NB4 (cell line): ENCODE results near the gene GPC5.

ENCODE experiments used
- DNase-seq: peaks from one replicate; pipeline ENCODE4 v3.0.0; 2010; ENCODE audit warnings: low read depth
- H3K4me3 ChIP-seq: one replicate; pipeline ENCODE4 v1.5.1; 2011; ENCODE audit warnings: mild to moderate bottlenecking, low read depth, low read length, moderate library complexity
- MYC ChIP-seq: IDR thresholded peaks from 2 replicates; pipeline ENCODE4 v1.6.1; 2011; ENCODE audit warnings: low read depth, low read length
- POLR2A ChIP-seq: IDR thresholded peaks from 2 replicates; pipeline ENCODE4 v1.6.1; 2011; ENCODE audit warnings: mild to moderate bottlenecking; ENCODE audit not compliant: insufficient read length; ENCODE audit errors: extremely low read depth
- TF ChIP-seq, protein P1 (sequence below): IDR thresholded peaks from 2 replicates; pipeline ENCODE4 v1.6.1; 2011; ENCODE audit warnings: low read depth, low read length
- TF ChIP-seq, protein P2 (sequence below): IDR thresholded peaks from one replicate; pipeline ENCODE4 v1.5.1; 2012; ENCODE audit warnings: low read depth, low read length

GPC5 gene

DNA sequence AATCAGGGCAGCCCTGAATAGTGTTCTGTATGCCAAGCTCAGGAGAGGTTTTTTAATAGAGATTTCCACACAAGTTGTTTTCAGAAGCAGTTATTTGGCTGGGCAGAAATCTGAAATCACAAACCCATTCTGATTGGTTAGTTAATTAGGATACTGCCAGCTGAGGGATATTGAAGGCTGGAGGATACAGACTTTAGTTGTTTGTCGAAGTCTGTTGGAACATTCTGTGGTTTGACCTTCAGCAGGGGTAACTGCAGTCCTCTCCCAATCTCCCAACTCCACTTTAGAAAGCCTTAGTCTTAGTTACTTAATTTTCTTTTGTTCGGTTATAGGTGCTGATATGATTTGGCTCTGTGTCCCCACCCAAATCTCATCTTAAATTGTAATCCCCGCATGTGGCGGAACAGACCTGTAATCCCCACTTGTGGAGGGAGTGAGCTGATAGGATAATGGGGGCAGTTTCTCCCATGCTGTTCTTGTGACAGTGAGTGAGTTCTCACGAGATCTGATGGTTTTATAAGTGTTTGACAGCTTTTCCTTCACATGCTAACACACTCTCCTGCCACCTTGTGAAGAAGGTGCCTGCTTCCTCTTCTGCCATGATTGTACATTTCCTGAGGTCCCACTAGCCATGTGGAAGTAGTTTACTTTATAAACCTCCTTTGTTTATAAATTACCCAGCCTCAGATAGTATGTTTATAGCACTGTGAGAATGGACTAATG, 169.2 kb downstream of the GPC5 start:
- DNase-seq, result no peak
- TF ChIP-seq, protein P1, sequence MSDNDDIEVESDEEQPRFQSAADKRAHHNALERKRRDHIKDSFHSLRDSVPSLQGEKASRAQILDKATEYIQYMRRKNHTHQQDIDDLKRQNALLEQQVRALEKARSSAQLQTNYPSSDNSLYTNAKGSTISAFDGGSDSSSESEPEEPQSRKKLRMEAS, result no peak
- TF ChIP-seq POLR2A (no peak), MYC (no peak)
- TF ChIP-seq, protein P2, sequence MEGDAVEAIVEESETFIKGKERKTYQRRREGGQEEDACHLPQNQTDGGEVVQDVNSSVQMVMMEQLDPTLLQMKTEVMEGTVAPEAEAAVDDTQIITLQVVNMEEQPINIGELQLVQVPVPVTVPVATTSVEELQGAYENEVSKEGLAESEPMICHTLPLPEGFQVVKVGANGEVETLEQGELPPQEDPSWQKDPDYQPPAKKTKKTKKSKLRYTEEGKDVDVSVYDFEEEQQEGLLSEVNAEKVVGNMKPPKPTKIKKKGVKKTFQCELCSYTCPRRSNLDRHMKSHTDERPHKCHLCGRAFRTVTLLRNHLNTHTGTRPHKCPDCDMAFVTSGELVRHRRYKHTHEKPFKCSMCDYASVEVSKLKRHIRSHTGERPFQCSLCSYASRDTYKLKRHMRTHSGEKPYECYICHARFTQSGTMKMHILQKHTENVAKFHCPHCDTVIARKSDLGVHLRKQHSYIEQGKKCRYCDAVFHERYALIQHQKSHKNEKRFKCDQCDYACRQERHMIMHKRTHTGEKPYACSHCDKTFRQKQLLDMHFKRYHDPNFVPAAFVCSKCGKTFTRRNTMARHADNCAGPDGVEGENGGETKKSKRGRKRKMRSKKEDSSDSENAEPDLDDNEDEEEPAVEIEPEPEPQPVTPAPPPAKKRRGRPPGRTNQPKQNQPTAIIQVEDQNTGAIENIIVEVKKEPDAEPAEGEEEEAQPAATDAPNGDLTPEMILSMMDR, result no peak
- H3K4me3 ChIP-seq, result no peak overlapping the region

DNA sequence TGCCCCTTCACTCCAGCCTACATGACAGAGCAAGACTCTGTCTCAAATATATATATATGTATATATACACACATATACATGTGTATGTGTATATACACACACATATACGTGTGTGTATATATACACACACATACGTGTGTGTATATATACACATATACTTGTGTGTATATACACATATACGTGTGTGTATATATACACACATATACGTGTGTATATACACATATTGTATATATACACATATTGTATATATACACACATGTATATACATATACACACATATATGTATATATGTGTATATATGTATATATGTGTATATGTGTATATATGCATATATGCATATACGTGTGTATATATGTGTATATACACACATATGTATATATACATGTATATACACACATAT, 173.3 kb downstream of the GPC5 start:
- no peak for TF ChIP-seq POLR2A
- TF ChIP-seq, protein P2, result no peak
- TF ChIP-seq, protein P1, result no peak
- no peak for TF ChIP-seq MYC
- no peak overlapping the region for H3K4me3 ChIP-seq
- DNase-seq, result no peak

DNA sequence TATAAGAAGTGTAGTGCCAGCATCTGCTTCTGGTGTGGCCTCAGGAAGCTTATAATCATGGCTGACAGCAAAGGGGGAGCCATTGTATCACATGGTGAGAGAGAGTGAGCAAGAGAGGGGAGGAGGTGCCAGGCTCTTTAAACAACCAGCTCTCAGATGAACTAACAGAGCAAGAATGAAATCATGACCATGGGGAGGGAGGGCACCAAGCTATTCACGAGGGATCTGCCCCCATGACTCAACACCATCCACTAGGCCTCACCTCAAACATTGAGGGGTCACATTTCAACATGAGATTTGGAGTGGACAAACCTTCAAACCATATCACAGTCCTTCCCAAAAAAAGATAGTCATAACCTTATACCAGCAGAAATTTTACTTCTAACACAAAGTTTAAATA, 174.0 kb downstream of the GPC5 start:
- TF ChIP-seq MYC, result no peak
- TF ChIP-seq, protein P1, result no peak
- TF ChIP-seq POLR2A, result no peak
- TF ChIP-seq, protein P2, result no peak
- no peak overlapping the region for H3K4me3 ChIP-seq
- no peak for DNase-seq

DNA sequence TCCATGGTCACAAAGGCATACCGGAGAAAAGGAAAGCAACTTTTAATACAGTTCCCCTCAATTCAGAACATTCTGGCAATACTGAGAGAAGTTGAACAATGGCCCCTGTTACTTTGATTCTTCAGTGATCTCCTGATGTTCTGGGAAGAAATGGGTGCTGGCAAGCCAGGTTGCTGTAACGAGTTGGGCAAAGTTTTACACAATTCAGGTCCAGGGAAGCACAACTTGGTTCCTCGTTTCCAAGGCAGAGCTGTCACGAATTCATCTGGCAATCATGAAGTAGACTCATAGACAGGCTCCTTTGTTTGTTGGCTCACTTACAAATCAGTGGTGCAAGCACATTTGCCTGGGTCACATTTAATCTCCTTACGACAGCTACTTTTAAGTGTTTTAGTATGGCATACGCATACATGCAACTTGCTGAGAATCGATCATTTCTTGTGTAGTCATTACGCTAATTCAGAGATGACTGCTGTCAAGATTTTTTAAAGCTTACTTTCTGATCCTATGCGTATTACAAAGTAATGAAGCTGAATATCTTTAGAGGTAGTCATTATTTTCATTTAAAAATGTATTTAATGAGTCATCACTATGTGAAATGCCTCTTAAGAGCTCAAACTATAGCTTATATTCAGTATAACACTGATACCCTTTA, 174.7 kb downstream of the GPC5 start:
- no peak for DNase-seq
- H3K4me3 ChIP-seq, result no peak overlapping the region
- TF ChIP-seq MYC, result no peak
- no peak for TF ChIP-seq POLR2A
- TF ChIP-seq, protein P1, result no peak

DNA sequence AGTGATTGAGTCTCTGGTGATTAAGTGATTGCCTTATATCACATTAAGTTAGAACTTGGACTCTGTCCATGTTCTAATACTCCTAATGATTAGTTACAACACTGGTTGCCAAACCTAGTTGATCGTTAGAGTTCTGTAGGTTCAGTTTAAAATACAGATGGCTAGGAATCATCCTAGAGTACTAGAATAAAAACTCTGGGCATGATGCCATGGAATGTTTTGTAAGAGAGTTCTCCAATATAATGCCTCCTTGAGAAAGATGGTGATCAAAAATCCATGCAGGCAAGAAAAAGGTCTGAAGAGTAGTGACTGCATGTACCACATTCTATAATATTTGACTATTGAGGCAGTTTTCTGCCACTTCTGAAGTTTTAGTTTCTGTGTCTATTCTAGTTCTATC, 176.3 kb downstream of the GPC5 start:
- TF ChIP-seq MYC, result no peak
- TF ChIP-seq, protein P1, result no peak
- TF ChIP-seq, protein P2, result no peak
- DNase-seq, result no peak
- no peak overlapping the region for H3K4me3 ChIP-seq

DNA sequence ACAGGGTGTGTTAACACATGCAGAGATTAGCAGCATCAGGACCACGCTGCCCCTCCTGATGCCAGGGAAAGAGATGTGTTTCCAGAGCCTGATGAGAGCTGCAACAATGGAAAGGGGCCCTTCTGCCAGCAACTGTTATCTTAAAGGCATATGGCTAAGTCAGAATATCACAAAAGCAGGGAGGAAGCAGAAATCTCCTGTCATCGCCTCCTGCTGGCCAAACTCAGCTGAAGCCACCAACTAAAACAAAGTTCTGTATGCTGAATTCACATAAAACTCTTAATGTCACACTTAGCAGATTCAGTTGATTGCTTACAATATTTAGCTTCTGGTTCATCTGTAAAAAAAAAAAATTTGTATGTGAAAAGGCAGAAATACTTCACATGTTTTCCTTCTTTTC, 178.2 kb downstream of the GPC5 start:
- H3K4me3 ChIP-seq, result no peak overlapping the region
- DNase-seq, result peak; percentile 26
- TF ChIP-seq, protein P2, result peak; percentile 25
- TF ChIP-seq MYC (no peak), POLR2A (no peak)
- TF ChIP-seq, protein P1, result no peak
